K562 (cell line): ENCODE measurements around the gene STX1A. TPM values are rescaled to one million over a fixed set of nuclear protein-coding genes. Genes with fewer than 3 reads are reported as not detected.

Experiments used
- BCL6 ChIP-seq: fragments of 250-450 bp; sonication (Bioruptor Pico); IDR thresholded peaks from 2 replicates; pipeline ENCODE4 v1.4.0; 2020
- BCLAF1 ChIP-seq, 2 experiments: fragments of 450-650 bp in 1 of 2; IDR thresholded peaks; 2 replicates each; pipeline ENCODE4 v1.6.1; 2011 to 2017; ENCODE audit warnings: low read depth in 2 of 2, antibody characterized with exemption in 1 of 2, borderline replicate concordance in 1 of 2, low read length in 1 of 2, mild to moderate bottlenecking in 1 of 2, mixed read lengths in 1 of 2; ENCODE audit not compliant: control insufficient read depth in 1 of 2
- BRCA1 ChIP-seq, 2 experiments: fragments of 450-650 bp in 1 of 2; sonication (generic) in 1 of 2; formaldehyde crosslinking in 1 of 2; IDR thresholded peaks; 2 replicates each; pipeline versions ENCODE4 v1.5.0 to v1.6.1; 2017 to 2020; ENCODE audit warnings: mild to moderate bottlenecking in 1 of 2, missing genetic modification reagents in 1 of 2
- EWSR1 ChIP-seq: fragments of 450-650 bp; IDR thresholded peaks from 2 replicates; pipeline ENCODE4 v1.6.1; 2018; ENCODE audit warnings: borderline replicate concordance, mild to moderate bottlenecking, low read depth, moderate library complexity; ENCODE audit not compliant: partially characterized antibody
- KDM2B ChIP-seq: fragments of 250-450 bp; sonication (Bioruptor Pico); IDR thresholded peaks from 2 replicates; pipeline ENCODE4 v1.8.0; 2021; ENCODE audit warnings: mild to moderate bottlenecking, moderate library complexity
- SMC3 ChIP-seq: conservative IDR thresholded peaks from 2 replicates; pipeline ENCODE4 v1.6.1; 2011; ENCODE audit warnings: low read depth, low read length, improper control_type of control experiment; ENCODE audit not compliant: insufficient read depth
- SOX6 ChIP-seq: fragments of 450-650 bp; IDR thresholded peaks from 2 replicates; pipeline ENCODE4 v1.6.1; 2014; ENCODE audit warnings: mild to moderate bottlenecking
- SREBF1 ChIP-seq: fragments of 150-350 bp; IDR thresholded peaks from 2 replicates; pipeline ENCODE4 v1.6.1; 2014; ENCODE audit warnings: antibody characterized with exemption, low read depth, low read length, borderline replicate concordance
- ZNF23 ChIP-seq: fragments of 250-450 bp; sonication (Bioruptor Pico); IDR thresholded peaks from 2 replicates; pipeline ENCODE4 v1.4.0; 2020; ENCODE audit warnings: mild to moderate bottlenecking
- ZNF57 ChIP-seq: fragments of 450-650 bp; formaldehyde crosslinking; IDR thresholded peaks from 2 replicates; pipeline ENCODE4 v1.4.0; 2020; ENCODE audit warnings: mild to moderate bottlenecking, moderate library complexity
- ZNF644 ChIP-seq: fragments of 200-800 bp; sonication (Bioruptor generic); IDR thresholded peaks from 2 replicates; pipeline ENCODE4 v1.6.1; 2016; ENCODE audit warnings: low read depth, missing genetic modification characterization, missing compliant biosample characterization
- polyA plus RNA-seq, 8 experiments: library from polyadenylated mRNA; depleted of rRNA in 4 of 8; stranded (reverse) in 5 of 8; unstranded in 3 of 8; fragments of >200 nt; fragmentation: Nextera tagmentation in 2 of 8; fragmentation: Illumina TruSeq in 1 of 8; extraction: Ambion mirVana in 2 of 8; extraction: Trizol in 1 of 8; gene quantifications; 2 replicates each; pipeline versions ENCODE4 v1.2.1 to v1.2.3, GENCODE V29; 2011 to 2014; ENCODE audit warnings: inconsistent platforms in 1 of 8, missing spikeins in 1 of 8
- total RNA-seq, 7 experiments: library from RNA; depleted of rRNA in 6 of 7; stranded (reverse); fragments of >200 nt in 6 of 7; fragmentation: Illumina TruSeq in 2 of 7; extraction: Trizol in 2 of 7; gene quantifications; 2 replicates each; pipeline versions ENCODE4 v1.2.1 to v1.2.3, GENCODE V29; 2011 to 2021; ENCODE audit warnings: low replicate concordance in 1 of 7
- TF ChIP-seq, protein P1 (sequence below): fragments of 450-650 bp; IDR thresholded peaks from 2 replicates; pipeline ENCODE4 v1.6.1; 2016; ENCODE audit warnings: mild to moderate bottlenecking
- TF ChIP-seq, protein P2 (sequence below): conservative IDR thresholded peaks from 2 replicates; pipeline ENCODE4 v1.6.1; 2011; ENCODE audit warnings: low read depth, mild to moderate bottlenecking, low read length; ENCODE audit not compliant: control insufficient read depth
- TF ChIP-seq, protein P3 (sequence below): fragments of 250-450 bp; sonication (Bioruptor Pico); IDR thresholded peaks from 2 replicates; pipeline ENCODE4 v1.8.0; 2021; ENCODE audit warnings: moderate library complexity, mild to moderate bottlenecking, inconsistent platforms
- TF ChIP-seq, protein P4 (sequence below): sonication (generic); formaldehyde crosslinking; IDR thresholded peaks from 2 replicates; pipeline ENCODE4 v1.8.0; 2022; ENCODE audit warnings: mild to moderate bottlenecking, missing genetic modification reagents, borderline replicate concordance

Gene STX1A
- total and polyA plus RNA-seq, 9 of the 15 experiments (the other 6 are each of a cell fraction or from before 2014, with no cell fraction given) = 0.04 to 15.1 (median 6.3) TPM

DNA sequence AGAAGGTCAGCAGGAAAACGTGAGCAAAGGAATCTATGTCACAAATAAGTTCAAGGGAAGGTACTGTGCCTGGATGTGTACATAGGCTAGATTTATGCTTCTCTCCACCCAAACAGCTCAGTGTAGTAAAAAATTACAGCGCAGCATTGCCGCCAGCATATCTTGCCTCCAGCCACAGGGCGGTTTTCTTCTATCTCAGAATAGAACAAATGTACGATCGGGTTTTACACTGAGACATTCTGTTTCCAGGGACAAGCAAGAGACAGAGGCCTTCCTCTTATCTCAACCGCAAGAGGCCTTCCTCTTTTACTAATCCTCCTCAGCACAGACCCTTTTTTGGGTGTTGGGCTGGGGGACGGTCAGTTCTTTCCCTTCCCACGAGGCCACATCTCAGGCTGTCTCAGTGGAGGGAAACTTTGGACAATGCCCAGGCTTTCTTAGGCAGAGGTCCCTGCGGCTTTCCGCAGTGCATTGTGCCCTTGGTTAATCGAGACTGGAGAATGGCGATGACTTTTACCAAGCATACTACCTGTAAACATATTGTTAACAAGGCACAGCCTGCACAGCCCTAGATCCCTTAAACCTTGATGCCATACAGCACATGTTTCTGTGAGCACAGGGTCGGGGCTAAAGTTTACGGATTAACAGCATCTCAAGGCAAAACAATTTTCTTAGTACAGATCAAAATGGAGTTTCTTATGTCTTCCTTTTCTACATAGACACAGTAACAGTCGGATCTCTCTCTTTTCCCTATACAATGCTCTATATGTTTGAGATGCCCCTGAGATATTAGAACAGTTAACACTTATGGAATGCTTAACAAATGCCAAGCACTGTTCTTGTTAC, 30.7 kb upstream of the STX1A start (continued):
- TF ChIP-seq SMC3 (no peak), BCL6 (CRISPR knock-in tag) (no peak), ZNF644 (tag) (peak; percentile 62; the same call in 1 of the 2 replicates), SREBF1 (no peak), ZNF23 (CRISPR knock-in tag) (no peak), KDM2B (CRISPR knock-in tag) (no peak), SOX6 (0 out of 2 replicates have a peak, but pooled peaks have one; percentile 23), BCLAF1 (IDR thresholded peaks at IDR 0.05; ENCODE audit: borderline replicate concordance in 1 of 2, control insufficient read depth in 1 of 2, low read depth in 2 of 2, low read length in 1 of 2) (no peak), ZNF57 (CRISPR knock-in tag) (no peak), EWSR1 (no peak), BRCA1 (IDR thresholded peaks at IDR 0.05) (no peak), BRCA1 (CRISPR knock-in tag; IDR thresholded peaks at IDR 0.05) (no peak)
- TF ChIP-seq, protein P1, sequence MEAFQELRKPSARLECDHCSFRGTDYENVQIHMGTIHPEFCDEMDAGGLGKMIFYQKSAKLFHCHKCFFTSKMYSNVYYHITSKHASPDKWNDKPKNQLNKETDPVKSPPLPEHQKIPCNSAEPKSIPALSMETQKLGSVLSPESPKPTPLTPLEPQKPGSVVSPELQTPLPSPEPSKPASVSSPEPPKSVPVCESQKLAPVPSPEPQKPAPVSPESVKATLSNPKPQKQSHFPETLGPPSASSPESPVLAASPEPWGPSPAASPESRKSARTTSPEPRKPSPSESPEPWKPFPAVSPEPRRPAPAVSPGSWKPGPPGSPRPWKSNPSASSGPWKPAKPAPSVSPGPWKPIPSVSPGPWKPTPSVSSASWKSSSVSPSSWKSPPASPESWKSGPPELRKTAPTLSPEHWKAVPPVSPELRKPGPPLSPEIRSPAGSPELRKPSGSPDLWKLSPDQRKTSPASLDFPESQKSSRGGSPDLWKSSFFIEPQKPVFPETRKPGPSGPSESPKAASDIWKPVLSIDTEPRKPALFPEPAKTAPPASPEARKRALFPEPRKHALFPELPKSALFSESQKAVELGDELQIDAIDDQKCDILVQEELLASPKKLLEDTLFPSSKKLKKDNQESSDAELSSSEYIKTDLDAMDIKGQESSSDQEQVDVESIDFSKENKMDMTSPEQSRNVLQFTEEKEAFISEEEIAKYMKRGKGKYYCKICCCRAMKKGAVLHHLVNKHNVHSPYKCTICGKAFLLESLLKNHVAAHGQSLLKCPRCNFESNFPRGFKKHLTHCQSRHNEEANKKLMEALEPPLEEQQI = no peak
- TF ChIP-seq, protein P2, sequence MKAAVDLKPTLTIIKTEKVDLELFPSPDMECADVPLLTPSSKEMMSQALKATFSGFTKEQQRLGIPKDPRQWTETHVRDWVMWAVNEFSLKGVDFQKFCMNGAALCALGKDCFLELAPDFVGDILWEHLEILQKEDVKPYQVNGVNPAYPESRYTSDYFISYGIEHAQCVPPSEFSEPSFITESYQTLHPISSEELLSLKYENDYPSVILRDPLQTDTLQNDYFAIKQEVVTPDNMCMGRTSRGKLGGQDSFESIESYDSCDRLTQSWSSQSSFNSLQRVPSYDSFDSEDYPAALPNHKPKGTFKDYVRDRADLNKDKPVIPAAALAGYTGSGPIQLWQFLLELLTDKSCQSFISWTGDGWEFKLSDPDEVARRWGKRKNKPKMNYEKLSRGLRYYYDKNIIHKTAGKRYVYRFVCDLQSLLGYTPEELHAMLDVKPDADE = no peak
- TF ChIP-seq, protein P3, sequence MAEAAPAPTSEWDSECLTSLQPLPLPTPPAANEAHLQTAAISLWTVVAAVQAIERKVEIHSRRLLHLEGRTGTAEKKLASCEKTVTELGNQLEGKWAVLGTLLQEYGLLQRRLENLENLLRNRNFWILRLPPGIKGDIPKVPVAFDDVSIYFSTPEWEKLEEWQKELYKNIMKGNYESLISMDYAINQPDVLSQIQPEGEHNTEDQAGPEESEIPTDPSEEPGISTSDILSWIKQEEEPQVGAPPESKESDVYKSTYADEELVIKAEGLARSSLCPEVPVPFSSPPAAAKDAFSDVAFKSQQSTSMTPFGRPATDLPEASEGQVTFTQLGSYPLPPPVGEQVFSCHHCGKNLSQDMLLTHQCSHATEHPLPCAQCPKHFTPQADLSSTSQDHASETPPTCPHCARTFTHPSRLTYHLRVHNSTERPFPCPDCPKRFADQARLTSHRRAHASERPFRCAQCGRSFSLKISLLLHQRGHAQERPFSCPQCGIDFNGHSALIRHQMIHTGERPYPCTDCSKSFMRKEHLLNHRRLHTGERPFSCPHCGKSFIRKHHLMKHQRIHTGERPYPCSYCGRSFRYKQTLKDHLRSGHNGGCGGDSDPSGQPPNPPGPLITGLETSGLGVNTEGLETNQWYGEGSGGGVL (CRISPR knock-in tag) = no peak
- TF ChIP-seq, protein P4, sequence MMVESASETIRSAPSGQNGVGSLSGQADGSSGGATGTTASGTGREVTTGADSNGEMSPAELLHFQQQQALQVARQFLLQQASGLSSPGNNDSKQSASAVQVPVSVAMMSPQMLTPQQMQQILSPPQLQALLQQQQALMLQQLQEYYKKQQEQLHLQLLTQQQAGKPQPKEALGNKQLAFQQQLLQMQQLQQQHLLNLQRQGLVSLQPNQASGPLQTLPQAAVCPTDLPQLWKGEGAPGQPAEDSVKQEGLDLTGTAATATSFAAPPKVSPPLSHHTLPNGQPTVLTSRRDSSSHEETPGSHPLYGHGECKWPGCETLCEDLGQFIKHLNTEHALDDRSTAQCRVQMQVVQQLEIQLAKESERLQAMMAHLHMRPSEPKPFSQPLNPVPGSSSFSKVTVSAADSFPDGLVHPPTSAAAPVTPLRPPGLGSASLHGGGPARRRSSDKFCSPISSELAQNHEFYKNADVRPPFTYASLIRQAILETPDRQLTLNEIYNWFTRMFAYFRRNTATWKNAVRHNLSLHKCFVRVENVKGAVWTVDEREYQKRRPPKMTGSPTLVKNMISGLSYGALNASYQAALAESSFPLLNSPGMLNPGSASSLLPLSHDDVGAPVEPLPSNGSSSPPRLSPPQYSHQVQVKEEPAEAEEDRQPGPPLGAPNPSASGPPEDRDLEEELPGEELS = no peak
